Measurements from ENCODE around the gene ABT1. TPM values are rescaled to one million over a fixed set of nuclear protein-coding genes. Genes with fewer than 3 reads are reported as not detected.
A peak's percentile ranks its signal among the peaks of the same experiment; 100 is the strongest.

Gene ABT1
- total RNA-seq, 2 experiments from 2014 or later: 27.7 to 27.9 TPM

DNA sequence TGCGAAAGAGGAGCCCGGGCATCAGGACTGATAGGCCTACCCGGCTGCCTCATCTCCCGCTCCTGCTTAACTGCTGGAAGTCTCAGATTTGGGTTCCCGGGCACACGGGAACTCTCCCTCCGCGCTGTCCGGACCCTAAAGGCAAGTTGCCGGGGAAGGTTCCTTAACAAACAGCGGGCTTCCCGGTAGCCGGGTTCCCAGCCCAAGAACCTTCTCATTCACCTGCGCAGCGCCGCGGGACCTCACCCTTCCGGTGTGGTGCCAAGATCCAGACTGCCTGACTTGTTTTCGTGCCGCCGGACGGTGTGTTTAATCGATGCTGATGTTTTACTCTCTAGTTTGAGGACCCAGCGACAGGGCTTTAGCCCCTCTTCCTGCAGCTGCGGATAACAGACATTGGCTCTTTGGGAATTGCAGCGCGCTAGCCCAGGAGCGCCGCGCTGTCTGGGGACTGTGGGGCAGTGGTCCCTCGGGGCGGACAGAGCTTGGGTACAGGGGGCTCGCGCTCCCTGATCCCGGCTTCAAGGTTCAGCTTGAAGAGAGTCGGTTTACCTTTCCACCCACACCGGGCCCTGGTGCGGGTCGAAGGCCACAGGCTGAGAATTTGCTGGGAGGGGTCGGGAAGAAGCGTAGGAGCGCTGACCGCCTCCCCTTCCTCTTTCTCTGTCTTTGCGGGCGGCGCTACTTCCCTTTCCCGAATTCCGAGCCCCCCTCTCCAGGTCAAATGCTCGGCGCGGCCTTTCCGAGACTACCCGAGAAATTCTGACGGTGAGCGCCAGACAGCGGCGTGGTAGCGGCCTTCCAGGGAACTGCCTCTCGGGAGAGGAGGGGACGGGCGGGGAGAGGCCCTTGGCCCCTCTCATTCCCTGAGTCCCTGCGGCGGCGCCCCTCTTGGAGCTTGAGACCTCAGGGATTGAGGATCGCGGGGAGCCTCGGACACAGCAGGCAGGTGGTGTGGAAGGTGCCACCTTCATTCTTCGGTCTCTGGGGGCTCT lies 17.2 kb downstream of the ABT1 start:
- intact Hi-C loops (cut with micrococcal nuclease): no loop called here
- no peak overlapping the region for H3K27ac Mint-ChIP-seq
- no peaks in the 10 kb centered on the region for H3K36me3 Mint-ChIP-seq (ENCODE audit: low read depth)
- ChIA-PET CTCF (interaction anchor here (1.5 kb wide), 1 partner anchor 19 kb away, joined by 4 read pairs; no protein-coding TSS in a partner anchor), POLR2A (no interaction called here)
- peaks cover 2% of the 10 kb centered on the region for H3K9me3 Mint-ChIP-seq
- peak; percentile 34 for DNase-seq
- H3K4me1 Mint-ChIP-seq (ENCODE audit: low read depth): peaks cover 14% of the 10 kb centered on the region
- peaks cover 36% of the 10 kb centered on the region for H3K27me3 Mint-ChIP-seq
- TF ChIP-seq, protein P1, sequence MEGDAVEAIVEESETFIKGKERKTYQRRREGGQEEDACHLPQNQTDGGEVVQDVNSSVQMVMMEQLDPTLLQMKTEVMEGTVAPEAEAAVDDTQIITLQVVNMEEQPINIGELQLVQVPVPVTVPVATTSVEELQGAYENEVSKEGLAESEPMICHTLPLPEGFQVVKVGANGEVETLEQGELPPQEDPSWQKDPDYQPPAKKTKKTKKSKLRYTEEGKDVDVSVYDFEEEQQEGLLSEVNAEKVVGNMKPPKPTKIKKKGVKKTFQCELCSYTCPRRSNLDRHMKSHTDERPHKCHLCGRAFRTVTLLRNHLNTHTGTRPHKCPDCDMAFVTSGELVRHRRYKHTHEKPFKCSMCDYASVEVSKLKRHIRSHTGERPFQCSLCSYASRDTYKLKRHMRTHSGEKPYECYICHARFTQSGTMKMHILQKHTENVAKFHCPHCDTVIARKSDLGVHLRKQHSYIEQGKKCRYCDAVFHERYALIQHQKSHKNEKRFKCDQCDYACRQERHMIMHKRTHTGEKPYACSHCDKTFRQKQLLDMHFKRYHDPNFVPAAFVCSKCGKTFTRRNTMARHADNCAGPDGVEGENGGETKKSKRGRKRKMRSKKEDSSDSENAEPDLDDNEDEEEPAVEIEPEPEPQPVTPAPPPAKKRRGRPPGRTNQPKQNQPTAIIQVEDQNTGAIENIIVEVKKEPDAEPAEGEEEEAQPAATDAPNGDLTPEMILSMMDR (IDR thresholded peaks at IDR 0.05): no peak
- H3K4me3 Mint-ChIP-seq: peak overlapping the region; percentile 70
- ATAC-seq: peak; percentile 30

DNA sequence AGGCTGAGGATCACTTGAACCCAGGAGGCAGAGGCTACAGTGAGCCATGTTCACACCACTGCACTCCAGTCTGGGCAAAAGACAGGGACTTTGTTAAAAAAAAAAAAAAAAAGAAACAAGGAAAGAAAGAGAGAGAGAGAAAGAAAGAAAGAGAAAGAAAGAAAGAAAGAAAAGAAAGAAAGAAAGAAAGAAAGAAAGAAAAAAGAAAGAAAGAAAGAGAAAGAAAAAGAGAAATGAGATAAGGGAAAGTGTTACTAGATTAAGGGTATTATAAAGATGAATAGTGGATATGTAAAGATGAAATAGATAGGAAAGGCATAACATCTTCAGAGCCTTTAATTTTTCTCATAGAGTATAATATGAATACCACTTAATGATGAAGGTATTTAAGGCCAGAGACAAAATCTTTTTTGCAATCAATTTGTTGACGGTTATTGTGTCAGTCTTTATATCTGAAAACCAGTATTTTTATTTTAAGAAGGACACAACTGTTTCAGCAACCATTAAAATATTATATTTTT lies 26.6 kb downstream of the ABT1 start:
- CTCF ChIA-PET: no interaction called here
- ATAC-seq (no peak), DNase-seq (no peak)
- intact Hi-C loops (cut with micrococcal nuclease): no loop called here
- peaks cover 11% of the 10 kb centered on the region for H3K27me3 Mint-ChIP-seq
- no peaks in the 10 kb centered on the region for H3K36me3 Mint-ChIP-seq (ENCODE audit: low read depth)
- POLR2A ChIA-PET: no interaction called here
- no peaks in the 10 kb centered on the region for H3K4me1 Mint-ChIP-seq (ENCODE audit: low read depth)
- TF ChIP-seq, protein P1 (IDR thresholded peaks at IDR 0.05): peak; percentile 18
- H3K27ac Mint-ChIP-seq: no peak overlapping the region
- peaks cover 4% of the 10 kb centered on the region for H3K9me3 Mint-ChIP-seq
- no peak overlapping the region for H3K4me3 Mint-ChIP-seq

DNA sequence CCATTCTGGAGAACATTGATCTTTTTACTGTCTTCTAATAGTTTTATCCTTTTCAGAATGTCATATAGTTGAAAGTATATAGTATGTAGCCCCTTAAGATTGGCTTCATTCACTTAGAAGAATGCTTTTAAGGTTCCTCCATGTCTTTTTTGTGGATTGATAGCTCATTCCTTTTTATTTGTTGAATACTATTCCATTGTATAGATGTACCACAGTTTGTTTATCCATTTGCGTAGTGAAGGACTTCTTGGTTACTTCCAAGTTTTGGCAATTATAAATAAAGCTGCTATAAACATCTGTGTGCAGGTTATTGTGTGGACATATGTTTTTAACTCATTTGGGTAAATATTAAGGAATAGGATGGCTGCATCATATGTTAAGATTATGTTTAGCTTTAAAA lies 27.8 kb downstream of the ABT1 start:
- no peak overlapping the region for H3K4me3 Mint-ChIP-seq
- H3K27me3 Mint-ChIP-seq: peaks cover 13% of the 10 kb centered on the region
- CTCF ChIA-PET: no interaction called here
- ATAC-seq (no peak), DNase-seq (no peak)
- no peaks in the 10 kb centered on the region for H3K36me3 Mint-ChIP-seq (ENCODE audit: low read depth)
- TF ChIP-seq, protein P1 (IDR thresholded peaks at IDR 0.05): no peak
- peaks cover 4% of the 10 kb centered on the region for H3K9me3 Mint-ChIP-seq
- no peak overlapping the region for H3K27ac Mint-ChIP-seq
- POLR2A ChIA-PET: no interaction called here
- no peaks in the 10 kb centered on the region for H3K4me1 Mint-ChIP-seq (ENCODE audit: low read depth)
- intact Hi-C loops (cut with micrococcal nuclease): no loop called here

DNA sequence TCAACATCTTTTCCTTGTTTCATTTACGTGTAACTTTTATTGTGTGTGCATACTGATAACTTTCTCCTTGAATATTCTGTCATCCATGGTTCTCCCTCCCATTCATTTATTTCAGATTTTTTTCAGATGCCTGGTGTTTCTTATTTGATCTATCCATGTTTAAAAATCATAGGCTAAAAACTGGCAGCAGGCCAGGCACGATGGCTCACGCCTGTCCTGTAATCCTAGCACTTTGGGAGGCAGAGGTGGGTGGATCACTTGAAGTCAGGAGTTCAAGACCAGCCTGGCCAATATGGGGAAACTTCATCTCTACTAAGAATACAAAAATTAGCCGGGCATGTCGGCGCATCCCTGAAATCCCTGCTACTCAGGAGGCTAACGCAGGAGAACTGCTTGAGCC lies 31.1 kb downstream of the ABT1 start:
- Mint-ChIP-seq H3K4me3 (no peak overlapping the region), H3K36me3 (ENCODE audit: low read depth) (no peaks in the 10 kb centered on the region), H3K27me3 (peaks cover 7% of the 10 kb centered on the region), H3K9me3 (peaks cover 4% of the 10 kb centered on the region), H3K4me1 (ENCODE audit: low read depth) (no peaks in the 10 kb centered on the region), H3K27ac (no peak overlapping the region)
- DNase-seq (no peak), ATAC-seq (no peak)
- POLR2A ChIA-PET: no interaction called here
- intact Hi-C loops (cut with micrococcal nuclease): no loop called here
- TF ChIP-seq, protein P1 (IDR thresholded peaks at IDR 0.05): no peak
- CTCF ChIA-PET: no interaction called here

DNA sequence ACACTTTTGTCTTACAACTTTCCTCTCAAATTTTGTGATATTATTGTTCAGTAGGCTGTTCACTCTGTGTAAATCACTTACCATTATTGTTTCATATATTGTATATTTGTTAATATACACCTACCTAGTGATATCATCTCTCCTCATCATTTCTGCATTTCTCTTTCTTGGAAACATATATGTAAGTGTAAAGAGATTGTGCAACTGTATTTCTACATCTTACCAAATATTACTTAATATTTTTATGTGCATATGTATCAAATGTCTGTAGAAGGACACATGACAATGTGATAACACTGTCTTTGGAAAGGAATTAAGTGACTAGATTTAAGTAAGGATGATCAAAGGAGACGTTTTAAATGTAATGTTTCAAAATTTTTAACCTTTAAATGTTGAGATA lies 32.6 kb downstream of the ABT1 start:
- DNase-seq (no peak), ATAC-seq (no peak)
- H3K4me3 Mint-ChIP-seq: no peak overlapping the region
- H3K36me3 Mint-ChIP-seq (ENCODE audit: low read depth): peaks cover 5% of the 10 kb centered on the region
- CTCF ChIA-PET: no interaction called here
- H3K4me1 Mint-ChIP-seq (ENCODE audit: low read depth): no peaks in the 10 kb centered on the region
- H3K27me3 Mint-ChIP-seq: peaks cover 6% of the 10 kb centered on the region
- TF ChIP-seq, protein P1 (IDR thresholded peaks at IDR 0.05): no peak
- H3K27ac Mint-ChIP-seq: no peak overlapping the region
- intact Hi-C loops (cut with micrococcal nuclease): no loop called here
- POLR2A ChIA-PET: no interaction called here
- peaks cover 4% of the 10 kb centered on the region for H3K9me3 Mint-ChIP-seq
